Measurements from ENCODE around the gene FABP1. TPM values are rescaled to one million over a fixed set of nuclear protein-coding genes. Genes with fewer than 3 reads are reported as not detected.

FABP1 gene
- total RNA-seq, 4 donors from 2014 or later, result not detected

- TF ChIP-seq, protein P1, sequence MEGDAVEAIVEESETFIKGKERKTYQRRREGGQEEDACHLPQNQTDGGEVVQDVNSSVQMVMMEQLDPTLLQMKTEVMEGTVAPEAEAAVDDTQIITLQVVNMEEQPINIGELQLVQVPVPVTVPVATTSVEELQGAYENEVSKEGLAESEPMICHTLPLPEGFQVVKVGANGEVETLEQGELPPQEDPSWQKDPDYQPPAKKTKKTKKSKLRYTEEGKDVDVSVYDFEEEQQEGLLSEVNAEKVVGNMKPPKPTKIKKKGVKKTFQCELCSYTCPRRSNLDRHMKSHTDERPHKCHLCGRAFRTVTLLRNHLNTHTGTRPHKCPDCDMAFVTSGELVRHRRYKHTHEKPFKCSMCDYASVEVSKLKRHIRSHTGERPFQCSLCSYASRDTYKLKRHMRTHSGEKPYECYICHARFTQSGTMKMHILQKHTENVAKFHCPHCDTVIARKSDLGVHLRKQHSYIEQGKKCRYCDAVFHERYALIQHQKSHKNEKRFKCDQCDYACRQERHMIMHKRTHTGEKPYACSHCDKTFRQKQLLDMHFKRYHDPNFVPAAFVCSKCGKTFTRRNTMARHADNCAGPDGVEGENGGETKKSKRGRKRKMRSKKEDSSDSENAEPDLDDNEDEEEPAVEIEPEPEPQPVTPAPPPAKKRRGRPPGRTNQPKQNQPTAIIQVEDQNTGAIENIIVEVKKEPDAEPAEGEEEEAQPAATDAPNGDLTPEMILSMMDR (IDR thresholded peaks at IDR 0.05; ENCODE audit: low read depth), result no peak
These were observed 10.0 kb upstream of the FABP1 start for GRCh38 chr2:88137833-88138232.

DNA sequence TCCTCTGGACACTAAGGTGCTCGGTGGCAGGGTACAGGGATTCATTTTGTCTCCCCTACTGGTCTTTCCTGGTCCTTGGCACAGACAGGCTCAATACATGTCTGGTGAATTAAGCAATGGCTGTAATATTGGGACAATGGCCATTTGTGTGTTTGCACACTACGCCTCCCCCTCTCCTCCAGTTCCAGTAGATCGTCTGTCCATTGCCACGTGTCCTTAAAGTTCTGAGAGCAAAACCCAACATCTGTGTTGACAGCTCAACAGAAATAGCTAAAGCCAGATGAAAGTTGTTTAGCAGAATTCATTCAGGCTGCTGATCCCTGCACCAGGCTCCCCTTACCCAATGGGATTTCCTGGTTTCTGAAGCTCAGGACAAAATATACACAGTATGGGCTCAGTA lies 9.0 kb upstream of the FABP1 start:
- TF ChIP-seq, protein P1 (IDR thresholded peaks at IDR 0.05; ENCODE audit: low read depth), result no peak

- TF ChIP-seq, protein P1 (IDR thresholded peaks at IDR 0.05; ENCODE audit: low read depth), result no peak
These were observed 6.0 kb upstream of the FABP1 start for GRCh38 chr2:88133875-88134274.

DNA sequence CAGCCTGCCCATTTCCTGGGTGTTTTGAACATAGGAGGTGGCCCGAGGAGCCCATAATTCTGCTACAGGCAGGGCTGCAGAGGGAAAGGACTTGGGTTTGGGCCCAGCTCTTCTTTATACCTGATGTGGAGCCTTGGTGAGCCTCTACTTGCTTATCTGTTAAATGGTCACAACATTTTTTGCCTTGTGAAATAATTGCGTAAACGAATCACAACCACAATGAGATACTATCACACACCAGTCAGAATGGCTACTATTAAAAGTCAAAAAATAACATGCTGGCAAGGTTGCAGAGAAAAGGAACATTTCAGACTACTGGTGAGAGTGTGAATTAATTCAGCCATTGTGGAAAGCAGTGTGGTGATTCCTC lies 4.1 kb upstream of the FABP1 start:
- TF ChIP-seq, protein P1 (IDR thresholded peaks at IDR 0.05; ENCODE audit: low read depth), result no peak

DNA sequence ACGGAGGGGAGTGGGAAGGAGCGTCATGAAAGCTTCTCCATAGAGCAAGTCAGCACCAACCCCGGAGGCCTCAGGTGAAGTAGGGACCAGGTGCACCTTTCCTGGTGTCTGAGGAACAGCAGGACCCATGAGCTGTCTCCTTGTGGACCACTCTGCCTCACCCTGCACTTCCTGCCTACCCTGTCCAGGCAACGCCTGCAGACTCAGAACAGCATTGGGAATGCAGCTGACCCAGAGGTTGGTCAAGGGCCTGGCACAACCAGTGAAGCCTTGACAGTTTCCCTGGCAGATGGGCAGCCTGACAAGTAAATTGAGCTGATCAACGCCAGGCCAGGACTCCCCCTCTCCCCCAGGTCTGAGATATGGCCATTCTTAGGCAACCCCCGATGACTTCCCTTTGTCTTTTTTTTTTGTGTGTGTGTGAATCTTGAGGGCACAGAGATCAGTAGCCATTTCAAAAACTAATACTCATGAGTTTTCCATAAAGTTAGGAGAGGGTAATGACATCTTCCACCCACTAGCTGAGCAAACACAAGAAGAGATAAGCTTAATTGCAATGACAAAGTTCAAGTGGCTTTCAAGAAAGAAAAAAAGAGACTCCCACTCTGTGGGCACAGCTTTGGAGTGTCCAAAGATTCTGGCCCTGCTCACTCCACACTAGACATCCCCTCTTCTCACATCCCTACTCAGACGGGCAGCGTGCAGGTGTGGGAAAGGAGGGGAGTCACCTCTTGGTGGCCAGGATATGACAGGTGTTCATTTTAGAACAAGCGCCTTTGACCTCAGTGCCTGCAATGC lies 3.5 kb upstream of the FABP1 start:
- TF ChIP-seq, protein P1 (IDR thresholded peaks at IDR 0.05; ENCODE audit: low read depth), result no peak

DNA sequence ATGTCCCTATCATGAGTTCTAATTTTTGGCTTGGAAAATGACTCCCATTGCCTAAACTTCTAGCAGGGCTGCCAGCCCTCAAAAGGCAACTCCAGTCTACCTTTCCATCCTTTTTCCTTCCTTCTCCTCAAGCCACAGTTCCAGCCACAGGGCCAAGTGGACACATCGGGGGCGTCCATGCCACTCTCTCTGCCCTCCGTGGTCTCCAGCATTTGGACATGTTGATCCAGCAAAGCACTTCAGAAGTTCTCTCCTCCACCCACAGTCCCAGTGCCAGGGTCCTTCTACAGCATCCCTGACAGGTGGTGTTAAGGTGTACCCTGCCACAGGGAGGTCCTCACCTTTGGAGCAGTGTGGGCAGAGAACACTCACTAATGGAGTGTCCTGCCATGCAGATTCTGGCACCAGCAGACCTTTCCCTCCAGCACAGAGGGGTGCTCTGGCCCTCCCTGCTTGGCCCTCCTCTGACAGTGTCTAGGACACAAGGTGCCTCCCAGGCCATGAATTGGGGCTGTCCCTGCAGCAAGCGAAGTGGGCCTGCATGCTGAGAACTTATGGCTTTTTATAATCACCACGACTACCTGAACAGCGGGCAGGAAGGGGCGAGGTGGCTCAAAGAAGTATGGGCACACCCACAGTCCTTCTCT lies 1.6 kb upstream of the FABP1 start:
- TF ChIP-seq, protein P1 (IDR thresholded peaks at IDR 0.05; ENCODE audit: low read depth), result no peak

GRCh38 chr2:88128654-88129312 lies 921 bp upstream of the FABP1 start:
- TF ChIP-seq, protein P1 (IDR thresholded peaks at IDR 0.05; ENCODE audit: low read depth), result no peak
